Omental fat pad (tissue), 4 donors: Measurements from ENCODE around the gene OTOP3. TPM values are rescaled to one million over a fixed set of nuclear protein-coding genes. Genes with fewer than 3 reads are reported as not detected.

Experiments
- total RNA-seq, 4 donors: library from RNA; depleted of rRNA; stranded (reverse); fragments of >200 nt; gene quantifications; one replicate each; pipeline ENCODE4 v1.1.0, GENCODE V29; 2016

OTOP3 gene
- total RNA-seq, 4 donors from 2014 or later = not detected

Other genes starting within 250 kb of the OTOP3 start
- gene CD300LF, start 223.0 kb upstream of the OTOP3 start, total RNA-seq = 1 to 10 TPM in 3 of 4 donors, not detected in 1; 1.1 to 2.5 (median 2.2) TPM
- gene RAB37, start 198.6 kb upstream of the OTOP3 start, total RNA-seq = 1 to 10 TPM in 2 of 4 donors, under 1 TPM in 2; 0.48 to 3.0 (median 1.4) TPM
- gene NHERF1, start 187.3 kb upstream of the OTOP3 start, total RNA-seq = 10 to 100 TPM; 18.0 to 51.7 (median 21.8) TPM
- 10 to 100 TPM; 15.1 to 35.9 (median 24.2) TPM for gene NAT9, start 159.6 kb upstream of the OTOP3 start, total RNA-seq
- gene GRIN2C, start 76.0 kb upstream of the OTOP3 start, total RNA-seq = 1 to 10 TPM in 3 of 4 donors, not detected in 1; 1.0 to 4.7 (median 1.6) TPM
- gene FDXR, start 62.9 kb upstream of the OTOP3 start, total RNA-seq = 1 to 10 TPM; 4.4 to 5.7 (median 5.2) TPM
- gene FADS6, start 42.3 kb upstream of the OTOP3 start, total RNA-seq = not detected
- gene USH1G, start 12.6 kb upstream of the OTOP3 start, total RNA-seq = not detected
- not detected for gene OTOP2, start 11.6 kb upstream of the OTOP3 start, total RNA-seq
- gene HID1, start 36.9 kb downstream of the OTOP3 start, total RNA-seq = 10 to 100 TPM in 1 of 4 donors, 1 to 10 TPM in 3; 4.0 to 24.1 (median 6.1) TPM
- gene CDR2L, start 51.7 kb downstream of the OTOP3 start, total RNA-seq = 10 to 100 TPM in 2 of 4 donors, 1 to 10 TPM in 2; 8.5 to 23.2 (median 10.1) TPM
- gene MRPL58, start 76.8 kb downstream of the OTOP3 start, total RNA-seq = 10 to 100 TPM; 28.0 to 48.5 (median 42.6) TPM
- gene ATP5PD, start 111.1 kb downstream of the OTOP3 start, total RNA-seq = 100 to 1,000 TPM; 159 to 394 (median 233) TPM
- gene KCTD2, start 111.3 kb downstream of the OTOP3 start, total RNA-seq = 10 to 100 TPM; 23.6 to 46.1 (median 34.6) TPM
- 10 to 100 TPM; 12.0 to 22.7 (median 16.4) TPM for gene SLC16A5, start 152.1 kb downstream of the OTOP3 start, total RNA-seq
- gene ARMC7, start 174.1 kb downstream of the OTOP3 start, total RNA-seq = 1 to 10 TPM; 3.1 to 7.7 (median 4.9) TPM
- 100 to 1,000 TPM in 1 of 4 donors, 10 to 100 TPM in 3; 56.0 to 101 (median 68.6) TPM for gene NT5C, start 195.8 kb downstream of the OTOP3 start, total RNA-seq
- 10 to 100 TPM; 18.8 to 45.9 (median 31.7) TPM for gene JPT1, start 218.6 kb downstream of the OTOP3 start, total RNA-seq
- gene SUMO2, start 247.1 kb downstream of the OTOP3 start, total RNA-seq = 10 to 100 TPM; 53.3 to 62.9 (median 60.1) TPM